KMS-11 (cell line): ENCODE data around the gene DLG2.

Experiments
- H2AFZ ChIP-seq: fragments of 200-600 bp; sonication (generic); 2 replicates; pipeline ENCODE4 v1.6.1; 2016; ENCODE audit warnings: antibody characterized with exemption, mixed run types, low read depth
- H3K27ac ChIP-seq: fragments of 200-600 bp; sonication (generic); 2 replicates; pipeline ENCODE4 v1.6.1; 2016; ENCODE audit warnings: mild to moderate bottlenecking, mixed run types
- H3K27me3 ChIP-seq: fragments of 200-600 bp; sonication (generic); 2 replicates; pipeline ENCODE4 v1.6.1; 2017; ENCODE audit warnings: mild to moderate bottlenecking, low read depth, mixed run types, moderate library complexity; ENCODE audit not compliant: insufficient read depth
- H3K36me3 ChIP-seq: fragments of 200-600 bp; sonication (generic); 2 replicates; pipeline ENCODE4 v1.6.1; 2017; ENCODE audit warnings: mild to moderate bottlenecking, mixed run types; ENCODE audit not compliant: insufficient read depth
- H3K4me1 ChIP-seq: fragments of 200-600 bp; sonication (generic); 2 replicates; pipeline ENCODE4 v1.6.1; 2016; ENCODE audit warnings: mild to moderate bottlenecking, low read depth, mixed run types; ENCODE audit not compliant: poor library complexity, severe bottlenecking
- H3K4me2 ChIP-seq: fragments of 200-600 bp; sonication (generic); 2 replicates; pipeline ENCODE4 v1.7.0; 2016; ENCODE audit warnings: mild to moderate bottlenecking, mixed run types
- H3K4me3 ChIP-seq: fragments of 200-600 bp; sonication (generic); IDR thresholded peaks from 2 replicates; pipeline ENCODE4 v1.6.1; 2017; ENCODE audit warnings: low read depth, low read length, mixed read lengths; ENCODE audit not compliant: insufficient read depth
- H3K79me2 ChIP-seq: fragments of 200-600 bp; sonication (generic); 2 replicates; pipeline ENCODE4 v1.6.1; 2016; ENCODE audit warnings: low read depth, mixed run types; ENCODE audit not compliant: insufficient read depth
- H3K9ac ChIP-seq: fragments of 200-600 bp; sonication (generic); 2 replicates; pipeline ENCODE4 v1.6.1; 2016; ENCODE audit warnings: mild to moderate bottlenecking, mixed run types
- H4K20me1 ChIP-seq: fragments of 200-600 bp; sonication (generic); 2 replicates; pipeline ENCODE4 v1.6.1; 2016; ENCODE audit warnings: mild to moderate bottlenecking, mixed run types; ENCODE audit not compliant: insufficient read depth
- TF ChIP-seq, protein P1 (sequence below): fragments of 200-600 bp; sonication (generic); conservative IDR thresholded peaks from 2 replicates; pipeline ENCODE4 v1.6.1; 2017; ENCODE audit warnings: low read depth, mild to moderate bottlenecking, antibody characterized with exemption, low read length, moderate library complexity, mixed read lengths

Gene DLG2

DNA sequence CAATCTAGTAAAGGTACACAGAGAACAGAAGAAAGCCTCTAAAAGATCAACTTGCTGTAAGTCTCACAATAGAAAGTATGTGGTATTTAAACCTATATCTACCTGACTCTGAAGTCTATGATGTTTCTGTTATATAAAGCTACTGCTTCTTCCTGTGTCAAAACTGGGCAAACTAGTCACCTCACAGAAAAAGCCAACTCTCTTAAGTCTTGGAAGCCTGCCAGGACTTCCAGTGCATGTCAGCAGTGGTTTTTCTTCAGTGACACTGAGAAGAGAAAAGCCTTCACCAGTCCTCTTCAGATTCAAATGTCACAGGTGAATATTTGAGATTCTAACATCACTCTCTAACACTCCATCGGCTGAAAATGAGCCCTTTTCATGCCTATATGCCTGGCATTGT, 808.0 kb downstream of the DLG2 start:
- no peaks in the 10 kb centered on the region for H3K79me2 ChIP-seq

DNA sequence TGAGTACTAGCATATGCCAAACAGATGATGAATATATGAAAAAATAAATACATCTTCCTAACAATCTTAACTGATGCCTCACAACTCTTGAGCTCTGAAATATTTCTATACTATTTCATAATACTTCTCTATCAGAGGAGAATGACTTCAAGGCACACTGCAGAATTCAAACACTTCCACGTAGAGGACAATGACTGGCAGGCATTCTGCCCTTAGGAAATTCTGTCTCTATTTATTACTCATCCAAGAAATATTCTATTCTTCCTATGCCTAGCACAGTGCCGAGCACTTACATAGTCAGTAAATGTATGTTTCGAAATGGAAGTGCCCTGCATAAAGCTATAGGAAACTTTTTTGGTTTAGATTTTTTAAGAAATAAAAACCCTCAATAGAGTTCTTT, 809.1 kb downstream of the DLG2 start:
- TF ChIP-seq, protein P1, sequence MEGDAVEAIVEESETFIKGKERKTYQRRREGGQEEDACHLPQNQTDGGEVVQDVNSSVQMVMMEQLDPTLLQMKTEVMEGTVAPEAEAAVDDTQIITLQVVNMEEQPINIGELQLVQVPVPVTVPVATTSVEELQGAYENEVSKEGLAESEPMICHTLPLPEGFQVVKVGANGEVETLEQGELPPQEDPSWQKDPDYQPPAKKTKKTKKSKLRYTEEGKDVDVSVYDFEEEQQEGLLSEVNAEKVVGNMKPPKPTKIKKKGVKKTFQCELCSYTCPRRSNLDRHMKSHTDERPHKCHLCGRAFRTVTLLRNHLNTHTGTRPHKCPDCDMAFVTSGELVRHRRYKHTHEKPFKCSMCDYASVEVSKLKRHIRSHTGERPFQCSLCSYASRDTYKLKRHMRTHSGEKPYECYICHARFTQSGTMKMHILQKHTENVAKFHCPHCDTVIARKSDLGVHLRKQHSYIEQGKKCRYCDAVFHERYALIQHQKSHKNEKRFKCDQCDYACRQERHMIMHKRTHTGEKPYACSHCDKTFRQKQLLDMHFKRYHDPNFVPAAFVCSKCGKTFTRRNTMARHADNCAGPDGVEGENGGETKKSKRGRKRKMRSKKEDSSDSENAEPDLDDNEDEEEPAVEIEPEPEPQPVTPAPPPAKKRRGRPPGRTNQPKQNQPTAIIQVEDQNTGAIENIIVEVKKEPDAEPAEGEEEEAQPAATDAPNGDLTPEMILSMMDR: no peak
- no peaks in the 10 kb centered on the region for H3K79me2 ChIP-seq
- H3K4me1 ChIP-seq: peaks cover 19% of the 10 kb centered on the region
- H3K9ac ChIP-seq: no peak overlapping the region
- no peak overlapping the region for H3K27ac ChIP-seq
- H3K4me2 ChIP-seq: no peak overlapping the region
- H3K4me3 ChIP-seq: no peak overlapping the region
- H3K27me3 ChIP-seq: no peaks in the 10 kb centered on the region
- no peaks in the 10 kb centered on the region for H3K36me3 ChIP-seq
- H4K20me1 ChIP-seq: no peaks in the 10 kb centered on the region
- H2AFZ ChIP-seq: no peak overlapping the region

More for the DNA sequence above, 808.0 kb downstream of the DLG2 start:
- Histone ChIP-seq H2AFZ (no peak overlapping the region), H3K27ac (no peak overlapping the region), H4K20me1 (no peaks in the 10 kb centered on the region), H3K4me3 (no peak overlapping the region), H3K36me3 (no peaks in the 10 kb centered on the region), H3K4me1 (peaks cover 19% of the 10 kb centered on the region), H3K4me2 (peak overlapping the region; percentile 22; the same call in 1 of the 2 replicates), H3K9ac (no peak overlapping the region), H3K27me3 (no peaks in the 10 kb centered on the region)
- TF ChIP-seq, protein P1: no peak

DNA sequence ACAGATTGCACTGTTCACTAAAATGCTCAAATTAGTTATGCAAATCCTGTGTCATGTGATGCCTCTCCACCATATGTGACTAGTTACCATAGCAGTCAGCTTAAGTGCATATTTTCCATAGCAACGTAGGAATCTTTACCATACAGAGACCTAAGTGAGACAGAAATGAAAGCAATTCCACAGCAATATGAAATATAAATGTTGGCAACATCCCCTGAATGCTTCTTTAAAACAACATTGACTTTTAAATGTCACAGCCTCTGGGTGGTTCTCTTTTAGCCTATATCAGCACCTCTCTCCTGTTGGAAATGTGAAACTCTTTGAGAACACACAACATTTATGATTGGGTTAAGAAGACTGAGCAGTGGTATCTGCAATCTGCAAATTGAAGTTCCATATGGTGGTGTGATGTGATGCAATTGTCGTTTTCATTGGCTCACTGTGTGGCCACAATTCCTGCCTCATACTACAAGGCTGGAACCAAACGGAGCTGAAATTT, 814.6 kb downstream of the DLG2 start:
- H3K9ac ChIP-seq: no peak overlapping the region
- H3K27me3 ChIP-seq: no peaks in the 10 kb centered on the region
- H3K27ac ChIP-seq: no peak overlapping the region
- no peak overlapping the region for H3K4me2 ChIP-seq
- H3K36me3 ChIP-seq: no peaks in the 10 kb centered on the region
- no peaks in the 10 kb centered on the region for H3K79me2 ChIP-seq
- H4K20me1 ChIP-seq: no peaks in the 10 kb centered on the region
- no peaks in the 10 kb centered on the region for H3K4me1 ChIP-seq
- no peak overlapping the region for H2AFZ ChIP-seq
- TF ChIP-seq, protein P1: no peak
- no peak overlapping the region for H3K4me3 ChIP-seq

DNA sequence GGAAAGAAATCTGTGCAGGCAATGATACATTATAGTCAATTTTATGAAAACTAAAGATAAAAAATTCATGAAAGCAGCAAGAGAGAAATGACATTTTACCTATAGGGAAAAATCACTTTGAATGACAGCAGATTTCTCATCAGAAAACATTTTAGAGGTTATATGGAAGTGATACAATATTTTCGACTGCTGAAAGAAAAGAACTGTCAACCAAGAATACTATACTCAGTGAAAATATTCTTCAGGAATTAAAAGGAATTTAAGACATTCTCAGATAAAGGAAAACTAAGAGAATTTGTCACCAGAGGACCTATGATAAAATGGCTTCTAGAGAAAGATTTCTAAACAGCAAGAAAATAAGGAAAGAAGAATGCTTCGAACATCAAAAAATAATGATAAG, 820.8 kb downstream of the DLG2 start:
- H3K79me2 ChIP-seq: no peaks in the 10 kb centered on the region
- H3K27me3 ChIP-seq: no peaks in the 10 kb centered on the region
- H3K27ac ChIP-seq: no peak overlapping the region
- H3K4me1 ChIP-seq: no peaks in the 10 kb centered on the region
- TF ChIP-seq, protein P1: no peak
- no peaks in the 10 kb centered on the region for H3K36me3 ChIP-seq
- H4K20me1 ChIP-seq: no peaks in the 10 kb centered on the region
- no peak overlapping the region for H3K4me2 ChIP-seq
- no peak overlapping the region for H2AFZ ChIP-seq
- H3K9ac ChIP-seq: no peak overlapping the region
- no peak overlapping the region for H3K4me3 ChIP-seq

DNA sequence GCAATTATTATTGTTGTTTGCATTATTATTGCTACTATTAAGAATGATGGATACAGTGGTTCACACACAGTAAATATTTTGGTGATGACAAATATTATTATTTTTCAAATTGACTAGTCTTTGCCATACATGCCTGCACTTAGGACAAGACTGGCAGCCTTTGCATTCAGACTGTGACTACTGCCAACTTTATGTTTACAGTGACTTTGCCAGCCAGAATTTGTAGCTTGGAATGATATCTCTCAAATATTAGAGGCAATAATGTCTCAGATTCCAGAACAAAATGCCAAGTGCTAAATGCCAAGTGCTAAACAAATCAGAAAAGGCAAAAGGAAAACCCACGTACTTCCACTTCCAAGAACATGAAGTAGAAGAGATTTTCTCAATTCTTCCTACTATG, 823.1 kb downstream of the DLG2 start:
- Histone ChIP-seq H2AFZ (no peak overlapping the region), H3K27me3 (no peaks in the 10 kb centered on the region), H3K4me2 (no peak overlapping the region), H3K4me1 (no peaks in the 10 kb centered on the region), H3K27ac (no peak overlapping the region), H4K20me1 (no peaks in the 10 kb centered on the region), H3K36me3 (no peaks in the 10 kb centered on the region), H3K4me3 (no peak overlapping the region), H3K9ac (no peak overlapping the region), H3K79me2 (no peaks in the 10 kb centered on the region)
- TF ChIP-seq, protein P1: no peak
